ENCODE data around the gene CD7. TPM values are rescaled to one million over a fixed set of nuclear protein-coding genes. Genes with fewer than 3 reads are reported as not detected.

Gene CD7
- total RNA-seq, 1 donor from 2014 or later = not detected

GRCh38 chr17:82299452-82299851 lies 18.0 kb downstream of the CD7 start:
- H3K4me3 Mint-ChIP-seq (ENCODE audit: unreplicated experiment) = no peak overlapping the region
- no peak for TF ChIP-seq CTCF (IDR thresholded peaks at IDR 0.05; ENCODE audit: unreplicated experiment)
- H3K27me3 Mint-ChIP-seq (ENCODE audit: unreplicated experiment) = peaks cover 6% of the 10 kb centered on the region
- H3K9me3 Mint-ChIP-seq (ENCODE audit: unreplicated experiment) = no peaks in the 10 kb centered on the region
- no peaks in the 10 kb centered on the region for H3K36me3 Mint-ChIP-seq (ENCODE audit: low read depth, unreplicated experiment)
- no peak for DNase-seq (ENCODE audit: low spot score)
- no peak overlapping the region for H3K27ac Mint-ChIP-seq (ENCODE audit: unreplicated experiment)
- no peaks in the 10 kb centered on the region for H3K4me1 Mint-ChIP-seq (ENCODE audit: unreplicated experiment)

GRCh38 chr17:82298538-82299421 lies 18.6 kb downstream of the CD7 start:
- H3K9me3 Mint-ChIP-seq (ENCODE audit: unreplicated experiment) = no peaks in the 10 kb centered on the region
- DNase-seq (ENCODE audit: low spot score) = no peak
- no peaks in the 10 kb centered on the region for H3K4me1 Mint-ChIP-seq (ENCODE audit: unreplicated experiment)
- H3K36me3 Mint-ChIP-seq (ENCODE audit: low read depth, unreplicated experiment) = no peaks in the 10 kb centered on the region
- no peak overlapping the region for H3K27ac Mint-ChIP-seq (ENCODE audit: unreplicated experiment)
- H3K4me3 Mint-ChIP-seq (ENCODE audit: unreplicated experiment) = no peak overlapping the region
- TF ChIP-seq CTCF (IDR thresholded peaks at IDR 0.05; ENCODE audit: unreplicated experiment) = no peak
- H3K27me3 Mint-ChIP-seq (ENCODE audit: unreplicated experiment) = peaks cover 6% of the 10 kb centered on the region

GRCh38 chr17:82297714-82298537 lies 19.5 kb downstream of the CD7 start:
- Mint-ChIP-seq H3K9me3 (ENCODE audit: unreplicated experiment) (no peaks in the 10 kb centered on the region), H3K36me3 (ENCODE audit: low read depth, unreplicated experiment) (no peaks in the 10 kb centered on the region), H3K27ac (ENCODE audit: unreplicated experiment) (no peak overlapping the region), H3K27me3 (ENCODE audit: unreplicated experiment) (peaks cover 6% of the 10 kb centered on the region), H3K4me1 (ENCODE audit: unreplicated experiment) (no peaks in the 10 kb centered on the region), H3K4me3 (ENCODE audit: unreplicated experiment) (no peak overlapping the region)
- TF ChIP-seq CTCF (IDR thresholded peaks at IDR 0.05; ENCODE audit: unreplicated experiment) = no peak
- no peak for DNase-seq (ENCODE audit: low spot score)

GRCh38 chr17:82297280-82297713 lies 20.1 kb downstream of the CD7 start:
- Mint-ChIP-seq H3K9me3 (ENCODE audit: unreplicated experiment) (no peaks in the 10 kb centered on the region), H3K27me3 (ENCODE audit: unreplicated experiment) (peaks cover 6% of the 10 kb centered on the region), H3K4me1 (ENCODE audit: unreplicated experiment) (no peaks in the 10 kb centered on the region), H3K4me3 (ENCODE audit: unreplicated experiment) (no peak overlapping the region), H3K27ac (ENCODE audit: unreplicated experiment) (no peak overlapping the region), H3K36me3 (ENCODE audit: low read depth, unreplicated experiment) (no peaks in the 10 kb centered on the region)
- TF ChIP-seq CTCF (IDR thresholded peaks at IDR 0.05; ENCODE audit: unreplicated experiment) = no peak
- no peak for DNase-seq (ENCODE audit: low spot score)

Measured in endothelial cell (in vitro differentiated cells).